Measurements from ENCODE around the gene PGS1.
A peak's percentile ranks its signal among the peaks of the same experiment; 100 is the strongest.

Gene PGS1

DNA sequence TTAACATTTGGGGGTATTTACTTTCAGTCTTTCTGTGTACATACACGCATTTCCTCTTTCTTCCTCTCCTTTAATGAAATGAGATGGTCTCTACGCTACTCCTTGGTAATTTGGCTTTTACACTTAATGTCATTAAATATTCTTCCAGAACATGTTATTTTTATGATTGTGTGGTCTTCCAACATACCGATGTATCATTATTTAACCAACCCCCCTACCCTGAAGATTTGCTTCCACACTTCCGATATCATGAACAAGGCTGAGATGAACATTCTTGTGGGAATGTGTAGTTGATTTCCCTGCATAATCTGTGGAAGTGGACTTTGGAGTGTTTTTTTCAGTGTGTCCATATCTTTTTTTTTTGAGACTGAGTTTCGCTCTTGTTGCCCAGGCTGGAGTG lies 2.3 kb upstream of the PGS1 start:
- CTCF ChIA-PET = interaction anchor here (1.5 to 3.2 kb wide), 2 partner anchors 15 to 45 kb away, joined by 5 to 10 read pairs; partner anchors contain the start of gene SOCS3
- H3K27ac Mint-ChIP-seq = no peak overlapping the region

GRCh38 chr17:78377858-78378224 lies 608 bp upstream of the PGS1 start:
- peak overlapping the region; percentile 93 for H3K4me3 Mint-ChIP-seq
- no peak for DNase-seq
- H3K4me1 Mint-ChIP-seq = peaks cover 41% of the 10 kb centered on the region
- peaks cover 13% of the 10 kb centered on the region for H3K27me3 Mint-ChIP-seq
- no peaks in the 10 kb centered on the region for H3K9me3 Mint-ChIP-seq
- H3K36me3 Mint-ChIP-seq = peaks cover 24% of the 10 kb centered on the region
- CTCF ChIA-PET = interaction anchor here (1.1 to 3.2 kb wide), 5 partner anchors 13 to 44 kb away, joined by 3 to 10 read pairs (median 5); partner anchors contain the start of gene SOCS3
- peak overlapping the region; percentile 75 for H3K27ac Mint-ChIP-seq

More for the DNA sequence above, 2.3 kb upstream of the PGS1 start:
- H3K4me3 Mint-ChIP-seq = no peak overlapping the region
- peaks cover 19% of the 10 kb centered on the region for H3K27me3 Mint-ChIP-seq
- H3K4me1 Mint-ChIP-seq = peaks cover 26% of the 10 kb centered on the region
- H3K9me3 Mint-ChIP-seq = no peaks in the 10 kb centered on the region
- DNase-seq = no peak
- peaks cover 13% of the 10 kb centered on the region for H3K36me3 Mint-ChIP-seq

- H3K4me3 Mint-ChIP-seq = peak overlapping the region; percentile 93
- peak overlapping the region; percentile 87 for H3K27ac Mint-ChIP-seq
- peaks cover 11% of the 10 kb centered on the region for H3K27me3 Mint-ChIP-seq
- H3K4me1 Mint-ChIP-seq = peaks cover 54% of the 10 kb centered on the region
- DNase-seq = no peak
- no peaks in the 10 kb centered on the region for H3K9me3 Mint-ChIP-seq
- H3K36me3 Mint-ChIP-seq = peaks cover 24% of the 10 kb centered on the region
- CTCF ChIA-PET = interaction anchor here (1.1 to 3.2 kb wide), 4 partner anchors 9 to 43 kb away, joined by 3 to 10 read pairs (median 4); partner anchors contain the start of gene SOCS3
Observed at GRCh38 chr17:78379131-78379491, 662 bp downstream of the PGS1 start.

GRCh38 chr17:78380370-78380769 lies 1.9 kb downstream of the PGS1 start:
- Mint-ChIP-seq H3K36me3 (peaks cover 30% of the 10 kb centered on the region), H3K4me3 (peak overlapping the region; percentile 93), H3K4me1 (peaks cover 66% of the 10 kb centered on the region), H3K9me3 (no peaks in the 10 kb centered on the region), H3K27me3 (no peaks in the 10 kb centered on the region), H3K27ac (peak overlapping the region; percentile 85)
- DNase-seq = no peak
- CTCF ChIA-PET = interaction anchor here (0.7 to 0.8 kb wide), 2 partner anchors 15 to 122 kb away, joined by 3 read pairs; no protein-coding TSS in a partner anchor

GRCh38 chr17:78381601-78382232 lies 3.3 kb downstream of the PGS1 start:
- no peaks in the 10 kb centered on the region for H3K27me3 Mint-ChIP-seq
- DNase-seq = peak; percentile 61
- H3K4me3 Mint-ChIP-seq = peak overlapping the region; percentile 65
- CTCF ChIA-PET = interaction anchor here (0.7 to 1.8 kb wide), 6 partner anchors 18 to 264 kb away, joined by 3 to 5 read pairs (median 3); no protein-coding TSS in a partner anchor
- H3K27ac Mint-ChIP-seq = peak overlapping the region; percentile 85
- H3K9me3 Mint-ChIP-seq = no peaks in the 10 kb centered on the region
- peaks cover 80% of the 10 kb centered on the region for H3K4me1 Mint-ChIP-seq
- H3K36me3 Mint-ChIP-seq = peaks cover 36% of the 10 kb centered on the region

DNA sequence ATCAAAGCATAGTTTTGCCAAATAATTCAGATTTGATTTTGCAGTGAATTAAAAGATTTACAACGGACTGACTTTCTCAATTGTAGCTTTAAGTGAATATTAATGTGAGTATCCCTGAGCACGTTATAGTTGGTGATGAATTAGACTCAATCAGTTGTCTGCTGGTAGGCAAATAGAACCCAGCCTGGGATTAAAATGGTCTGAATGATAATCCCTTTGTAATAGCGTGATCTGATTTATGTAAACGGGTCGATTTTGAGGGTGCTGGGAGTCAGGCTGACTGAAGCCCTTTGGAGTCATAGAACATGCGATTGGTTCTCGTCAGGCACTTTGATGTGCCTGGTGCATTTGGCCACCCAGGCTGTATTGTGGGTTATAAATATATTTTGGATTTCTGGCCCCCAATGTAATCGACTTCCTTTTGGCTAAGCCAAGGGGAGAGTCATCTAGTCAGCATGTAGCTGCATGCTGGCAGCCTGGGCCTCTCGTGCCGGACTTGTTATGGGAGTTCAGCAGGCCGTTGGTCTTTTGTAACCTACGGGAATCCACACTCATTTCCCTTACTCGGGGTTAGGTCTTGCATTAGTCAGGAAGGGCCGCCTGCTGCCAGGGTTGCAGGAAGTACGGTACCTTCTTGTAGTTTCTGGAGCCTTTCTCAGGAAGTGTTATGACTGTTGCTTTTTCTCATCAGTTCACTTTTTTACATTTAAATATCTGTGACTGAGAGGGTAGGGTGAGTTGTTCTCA lies 5.4 kb downstream of the PGS1 start:
- Mint-ChIP-seq H3K4me1 (peaks cover 91% of the 10 kb centered on the region), H3K9me3 (no peaks in the 10 kb centered on the region), H3K4me3 (peak overlapping the region; percentile 61), H3K27me3 (no peaks in the 10 kb centered on the region), H3K36me3 (peaks cover 44% of the 10 kb centered on the region), H3K27ac (peak overlapping the region; percentile 97)
- CTCF ChIA-PET = interaction anchor here (1.1 to 2.0 kb wide), 3 partner anchors 10 to 33 kb away, joined by 4 to 5 read pairs (median 5); no protein-coding TSS in a partner anchor
- DNase-seq = peak; percentile 52

GRCh38 chr17:78384479-78385175 lies 6.2 kb downstream of the PGS1 start:
- no peaks in the 10 kb centered on the region for H3K27me3 Mint-ChIP-seq
- CTCF ChIA-PET = interaction anchor here (1.1 to 2.0 kb wide), 3 partner anchors 11 to 32 kb away, joined by 4 to 5 read pairs (median 5); no protein-coding TSS in a partner anchor
- H3K4me3 Mint-ChIP-seq = peak overlapping the region; percentile 61
- H3K9me3 Mint-ChIP-seq = no peaks in the 10 kb centered on the region
- peaks cover 91% of the 10 kb centered on the region for H3K4me1 Mint-ChIP-seq
- H3K36me3 Mint-ChIP-seq = peaks cover 39% of the 10 kb centered on the region
- peak overlapping the region; percentile 97 for H3K27ac Mint-ChIP-seq
- DNase-seq = no peak

- peak overlapping the region; percentile 54 for H3K4me3 Mint-ChIP-seq
- no peaks in the 10 kb centered on the region for H3K9me3 Mint-ChIP-seq
- peaks cover 31% of the 10 kb centered on the region for H3K36me3 Mint-ChIP-seq
- CTCF ChIA-PET = interaction anchor here (1.1 to 1.3 kb wide), 2 partner anchors 9 to 24 kb away, joined by 4 read pairs; no protein-coding TSS in a partner anchor
- H3K27me3 Mint-ChIP-seq = no peaks in the 10 kb centered on the region
- H3K27ac Mint-ChIP-seq = peak overlapping the region; percentile 97
- peaks cover 78% of the 10 kb centered on the region for H3K4me1 Mint-ChIP-seq
- peak; percentile 34 for DNase-seq
Observed at GRCh38 chr17:78387977-78388941, 9.8 kb downstream of the PGS1 start.

DNA sequence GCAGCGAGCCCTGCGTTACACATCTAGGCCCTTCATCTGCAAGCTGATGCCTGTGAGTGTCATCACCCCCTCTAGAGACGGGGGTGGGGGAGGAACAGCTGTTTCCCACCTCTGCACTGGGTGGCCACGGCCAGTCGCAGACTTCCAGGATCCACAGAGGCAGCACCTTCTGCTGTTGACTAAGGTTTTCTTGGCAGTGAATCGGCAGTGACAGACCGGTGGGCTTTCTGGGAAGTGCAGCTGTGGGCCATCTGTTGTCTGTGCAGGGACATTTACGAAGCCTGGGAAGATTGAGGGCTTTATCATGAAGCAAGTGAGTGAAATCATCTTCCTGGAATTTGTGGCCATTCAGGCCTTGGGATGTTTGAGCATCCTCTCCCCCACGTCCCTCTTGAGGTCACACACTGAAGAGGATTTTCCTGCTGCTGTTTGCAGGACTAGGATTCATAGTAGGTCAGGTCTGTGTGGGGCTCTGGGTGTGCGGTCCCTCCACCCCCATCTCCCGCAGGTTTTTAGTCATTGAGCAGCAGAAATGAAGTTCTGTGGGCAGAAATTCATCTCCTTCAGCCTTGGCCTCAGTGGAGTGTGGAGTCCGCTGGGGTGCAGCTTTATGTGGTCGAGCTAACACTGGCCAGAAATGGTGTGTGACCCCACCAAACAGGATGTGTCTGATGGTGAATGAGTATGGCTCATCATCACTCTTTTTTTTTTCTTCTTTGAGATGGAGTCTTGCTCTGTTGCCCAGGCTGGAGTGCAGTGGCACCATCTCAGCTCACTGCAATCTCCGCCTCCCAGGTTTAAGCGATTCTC lies 12.0 kb downstream of the PGS1 start:
- H3K36me3 Mint-ChIP-seq = peaks cover 40% of the 10 kb centered on the region
- H3K4me1 Mint-ChIP-seq = peaks cover 56% of the 10 kb centered on the region
- CTCF ChIA-PET = interaction anchor here (0.9 to 1.1 kb wide), 3 partner anchors 16 to 30 kb away, joined by 3 to 4 read pairs (median 3); no protein-coding TSS in a partner anchor
- no peak overlapping the region for H3K4me3 Mint-ChIP-seq
- no peaks in the 10 kb centered on the region for H3K27me3 Mint-ChIP-seq
- no peak for DNase-seq
- H3K9me3 Mint-ChIP-seq = no peaks in the 10 kb centered on the region
- H3K27ac Mint-ChIP-seq = peak overlapping the region; percentile 28

- Mint-ChIP-seq H3K27me3 (no peaks in the 10 kb centered on the region), H3K36me3 (peaks cover 43% of the 10 kb centered on the region), H3K4me3 (no peak overlapping the region), H3K27ac (peak overlapping the region; percentile 64), H3K4me1 (peaks cover 50% of the 10 kb centered on the region), H3K9me3 (no peaks in the 10 kb centered on the region)
- CTCF ChIA-PET = interaction anchor here (1.1 kb wide), 1 partner anchor 30 kb away, joined by 4 read pairs; no protein-coding TSS in a partner anchor
- no peak for DNase-seq
Observed at GRCh38 chr17:78391051-78391431, 12.6 kb downstream of the PGS1 start.

DNA sequence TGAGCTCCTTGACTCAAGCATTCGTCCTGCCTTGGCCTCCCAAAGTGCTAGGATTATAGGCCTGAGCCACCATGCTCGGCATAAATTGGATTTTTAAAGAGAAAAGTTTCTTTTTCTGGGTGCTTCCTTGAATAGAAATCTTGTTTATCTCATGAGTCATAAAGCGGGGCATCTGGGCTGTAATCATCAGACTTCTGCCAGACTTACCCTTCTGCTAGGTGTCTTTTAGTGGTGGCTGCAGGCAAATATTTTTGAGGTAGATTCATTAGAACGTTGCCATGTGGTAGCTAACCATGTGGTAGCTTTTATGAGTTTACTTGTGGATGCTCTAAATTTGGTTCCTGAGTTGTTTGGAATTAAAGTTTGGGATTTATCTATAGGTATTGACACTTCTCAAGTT lies 13.4 kb downstream of the PGS1 start:
- H3K4me3 Mint-ChIP-seq = no peak overlapping the region
- H3K36me3 Mint-ChIP-seq = peaks cover 44% of the 10 kb centered on the region
- peaks cover 42% of the 10 kb centered on the region for H3K4me1 Mint-ChIP-seq
- H3K9me3 Mint-ChIP-seq = no peaks in the 10 kb centered on the region
- no peak for DNase-seq
- H3K27ac Mint-ChIP-seq = no peak overlapping the region
- no peaks in the 10 kb centered on the region for H3K27me3 Mint-ChIP-seq
- CTCF ChIA-PET = interaction anchor here (0.9 to 1.3 kb wide), 2 partner anchors 30 to 31 kb away, joined by 3 to 5 read pairs; no protein-coding TSS in a partner anchor

- peaks cover 47% of the 10 kb centered on the region for H3K36me3 Mint-ChIP-seq
- no peak for DNase-seq
- no peak overlapping the region for H3K27ac Mint-ChIP-seq
- no peaks in the 10 kb centered on the region for H3K27me3 Mint-ChIP-seq
- no peak overlapping the region for H3K4me3 Mint-ChIP-seq
- H3K4me1 Mint-ChIP-seq = peaks cover 40% of the 10 kb centered on the region
- no peaks in the 10 kb centered on the region for H3K9me3 Mint-ChIP-seq
- CTCF ChIA-PET = interaction anchor here (0.6 to 1.3 kb wide), 3 partner anchors 29 to 316 kb away, joined by 3 to 5 read pairs (median 3); no protein-coding TSS in a partner anchor
Observed at GRCh38 chr17:78392295-78392694, 13.8 kb downstream of the PGS1 start.

Measured in activated naive CD4-positive, alpha-beta T cell treated with anti-CD3 and anti-CD28 coated beads, Interleukin-2, amount 10 ng/mL, durations not matched to agents 7 days and 5 days (primary cell).